Ishikawa (cell line): ENCODE data around the gene SLC25A42.
A peak's percentile ranks its signal among the peaks of the same experiment; 100 is the strongest.

ENCODE experiments used
- CEBPB ChIP-seq: IDR thresholded peaks from 2 replicates; pipeline ENCODE4 v1.6.1; 2012
- CREB1 ChIP-seq: IDR thresholded peaks from 2 replicates; pipeline ENCODE4 v1.6.1; 2012; ENCODE audit warnings: low read depth
- EGR1 ChIP-seq: IDR thresholded peaks from 2 replicates; pipeline ENCODE4 v1.6.1; 2012
- EP300 ChIP-seq: IDR thresholded peaks from 2 replicates; pipeline ENCODE4 v1.6.1; 2012; ENCODE audit warnings: borderline replicate concordance
- FOXM1 ChIP-seq: IDR thresholded peaks from 2 replicates; pipeline ENCODE4 v1.6.1; 2012; ENCODE audit warnings: low read depth, borderline replicate concordance
- NFIC ChIP-seq: IDR thresholded peaks from 2 replicates; pipeline ENCODE4 v1.6.1; 2012
- RAD21 ChIP-seq: IDR thresholded peaks from 2 replicates; pipeline ENCODE4 v1.6.1; 2012; ENCODE audit warnings: low read depth
- TAF1 ChIP-seq: IDR thresholded peaks from 2 replicates; pipeline ENCODE4 v1.6.1; 2012; ENCODE audit warnings: low read depth, mild to moderate bottlenecking
- TCF12 ChIP-seq: IDR thresholded peaks from 2 replicates; pipeline ENCODE4 v1.6.1; 2012; ENCODE audit warnings: low read depth
- TEAD4 ChIP-seq: IDR thresholded peaks from 2 replicates; pipeline ENCODE4 v1.6.1; 2012
- YY1 ChIP-seq: IDR thresholded peaks from 2 replicates; pipeline ENCODE4 v1.6.1; 2012; ENCODE audit warnings: low read depth
- ZBTB7A ChIP-seq: IDR thresholded peaks from 2 replicates; pipeline ENCODE4 v1.6.1; 2012; ENCODE audit warnings: low read depth
- TF ChIP-seq, protein P1 (sequence below): IDR thresholded peaks from 2 replicates; pipeline ENCODE4 v1.6.1; 2012; ENCODE audit warnings: low read depth, mild to moderate bottlenecking
- TF ChIP-seq, protein P2 (sequence below): IDR thresholded peaks from 2 replicates; pipeline ENCODE4 v1.6.1; 2012
- TF ChIP-seq, protein P3 (sequence below): IDR thresholded peaks from 2 replicates; pipeline ENCODE4 v1.6.1; 2012

Gene SLC25A42

DNA sequence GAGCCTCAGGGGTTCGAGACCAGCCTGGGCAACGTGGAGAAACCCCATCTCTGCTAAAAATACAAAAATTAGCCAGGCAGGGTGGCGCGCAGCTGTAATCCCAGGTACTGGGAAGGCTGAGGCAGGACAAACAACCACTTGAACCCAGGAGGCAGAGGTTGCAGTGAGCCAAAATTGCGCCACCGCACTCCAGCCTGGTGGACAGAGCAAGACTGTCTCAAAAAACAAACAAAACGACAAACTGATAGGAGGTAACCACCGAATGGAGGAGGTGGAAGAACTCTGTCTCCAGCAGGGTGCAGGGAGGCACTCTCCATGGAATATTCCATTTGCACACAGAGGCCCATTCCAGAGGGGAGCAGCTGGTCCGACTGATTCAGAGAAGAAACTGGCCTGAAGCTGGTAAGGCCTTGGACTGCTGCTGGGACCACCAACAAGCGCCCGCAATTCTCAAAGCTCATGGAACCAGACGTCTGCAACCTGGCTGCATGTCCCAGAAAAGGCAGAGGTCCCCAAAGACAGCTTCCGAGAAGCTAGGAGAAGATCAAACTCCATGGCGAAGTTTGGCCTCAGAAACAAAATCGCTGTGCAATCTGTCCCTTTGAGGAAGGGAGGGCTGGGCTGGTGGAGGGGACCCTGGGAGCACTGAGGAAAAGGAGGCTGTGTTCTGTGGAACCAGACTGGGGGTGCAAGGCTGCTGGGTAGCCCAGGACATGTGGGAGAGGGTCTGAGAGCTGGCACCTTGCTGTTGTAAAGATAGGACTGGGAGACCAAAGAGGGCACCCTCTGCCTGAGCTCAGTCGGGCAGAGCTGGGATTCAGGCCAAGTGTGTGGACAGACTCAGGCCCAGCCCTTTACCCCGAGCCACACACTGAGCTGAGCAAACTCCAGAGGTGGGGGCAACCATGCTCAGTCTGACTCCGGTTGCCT, 35.2 kb downstream of the SLC25A42 start:
- TF ChIP-seq FOXM1 = no peak
- TF ChIP-seq, protein P1, sequence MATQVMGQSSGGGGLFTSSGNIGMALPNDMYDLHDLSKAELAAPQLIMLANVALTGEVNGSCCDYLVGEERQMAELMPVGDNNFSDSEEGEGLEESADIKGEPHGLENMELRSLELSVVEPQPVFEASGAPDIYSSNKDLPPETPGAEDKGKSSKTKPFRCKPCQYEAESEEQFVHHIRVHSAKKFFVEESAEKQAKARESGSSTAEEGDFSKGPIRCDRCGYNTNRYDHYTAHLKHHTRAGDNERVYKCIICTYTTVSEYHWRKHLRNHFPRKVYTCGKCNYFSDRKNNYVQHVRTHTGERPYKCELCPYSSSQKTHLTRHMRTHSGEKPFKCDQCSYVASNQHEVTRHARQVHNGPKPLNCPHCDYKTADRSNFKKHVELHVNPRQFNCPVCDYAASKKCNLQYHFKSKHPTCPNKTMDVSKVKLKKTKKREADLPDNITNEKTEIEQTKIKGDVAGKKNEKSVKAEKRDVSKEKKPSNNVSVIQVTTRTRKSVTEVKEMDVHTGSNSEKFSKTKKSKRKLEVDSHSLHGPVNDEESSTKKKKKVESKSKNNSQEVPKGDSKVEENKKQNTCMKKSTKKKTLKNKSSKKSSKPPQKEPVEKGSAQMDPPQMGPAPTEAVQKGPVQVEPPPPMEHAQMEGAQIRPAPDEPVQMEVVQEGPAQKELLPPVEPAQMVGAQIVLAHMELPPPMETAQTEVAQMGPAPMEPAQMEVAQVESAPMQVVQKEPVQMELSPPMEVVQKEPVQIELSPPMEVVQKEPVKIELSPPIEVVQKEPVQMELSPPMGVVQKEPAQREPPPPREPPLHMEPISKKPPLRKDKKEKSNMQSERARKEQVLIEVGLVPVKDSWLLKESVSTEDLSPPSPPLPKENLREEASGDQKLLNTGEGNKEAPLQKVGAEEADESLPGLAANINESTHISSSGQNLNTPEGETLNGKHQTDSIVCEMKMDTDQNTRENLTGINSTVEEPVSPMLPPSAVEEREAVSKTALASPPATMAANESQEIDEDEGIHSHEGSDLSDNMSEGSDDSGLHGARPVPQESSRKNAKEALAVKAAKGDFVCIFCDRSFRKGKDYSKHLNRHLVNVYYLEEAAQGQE = no peak
- TF ChIP-seq RAD21 = no peak
- TF ChIP-seq, protein P2, sequence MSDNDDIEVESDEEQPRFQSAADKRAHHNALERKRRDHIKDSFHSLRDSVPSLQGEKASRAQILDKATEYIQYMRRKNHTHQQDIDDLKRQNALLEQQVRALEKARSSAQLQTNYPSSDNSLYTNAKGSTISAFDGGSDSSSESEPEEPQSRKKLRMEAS = no peak
- no peak for TF ChIP-seq CEBPB
- no peak for TF ChIP-seq TEAD4
- TF ChIP-seq EGR1 = no peak
- no peak for TF ChIP-seq CREB1
- TF ChIP-seq, protein P3, sequence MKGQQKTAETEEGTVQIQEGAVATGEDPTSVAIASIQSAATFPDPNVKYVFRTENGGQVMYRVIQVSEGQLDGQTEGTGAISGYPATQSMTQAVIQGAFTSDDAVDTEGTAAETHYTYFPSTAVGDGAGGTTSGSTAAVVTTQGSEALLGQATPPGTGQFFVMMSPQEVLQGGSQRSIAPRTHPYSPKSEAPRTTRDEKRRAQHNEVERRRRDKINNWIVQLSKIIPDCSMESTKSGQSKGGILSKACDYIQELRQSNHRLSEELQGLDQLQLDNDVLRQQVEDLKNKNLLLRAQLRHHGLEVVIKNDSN = no peak
- no peak for TF ChIP-seq YY1
- TF ChIP-seq ZBTB7A = no peak
- TF ChIP-seq EP300 = no peak
- no peak for TF ChIP-seq TCF12
- TF ChIP-seq NFIC = no peak
- TF ChIP-seq TAF1 = no peak

DNA sequence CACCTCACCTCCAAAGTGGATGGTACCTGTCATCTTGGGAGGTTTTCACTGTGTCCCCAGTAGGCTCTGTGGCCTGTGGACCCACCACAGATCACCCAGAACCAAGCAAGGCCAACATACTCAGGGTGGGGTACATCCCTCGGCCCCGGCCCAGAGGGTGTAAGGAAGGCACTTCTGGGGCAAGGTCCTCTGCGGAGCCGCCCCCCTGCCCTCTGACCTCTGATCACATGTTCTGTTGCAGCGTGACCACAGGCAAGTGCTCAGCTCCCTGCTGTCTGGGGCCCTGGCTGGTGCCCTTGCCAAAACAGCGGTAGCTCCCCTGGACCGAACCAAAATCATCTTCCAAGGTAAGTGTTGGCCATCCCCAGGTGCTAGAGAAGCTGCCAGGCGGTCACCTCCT, 37.7 kb downstream of the SLC25A42 start:
- TF ChIP-seq, protein P3 = no peak
- no peak for TF ChIP-seq FOXM1
- no peak for TF ChIP-seq TCF12
- TF ChIP-seq, protein P1 = no peak
- no peak for TF ChIP-seq CREB1
- no peak for TF ChIP-seq NFIC
- TF ChIP-seq YY1 = no peak
- TF ChIP-seq TEAD4 = no peak
- no peak for TF ChIP-seq TAF1
- TF ChIP-seq RAD21 = no peak
- TF ChIP-seq EGR1 = no peak
- TF ChIP-seq CEBPB = no peak
- TF ChIP-seq, protein P2 = no peak

DNA sequence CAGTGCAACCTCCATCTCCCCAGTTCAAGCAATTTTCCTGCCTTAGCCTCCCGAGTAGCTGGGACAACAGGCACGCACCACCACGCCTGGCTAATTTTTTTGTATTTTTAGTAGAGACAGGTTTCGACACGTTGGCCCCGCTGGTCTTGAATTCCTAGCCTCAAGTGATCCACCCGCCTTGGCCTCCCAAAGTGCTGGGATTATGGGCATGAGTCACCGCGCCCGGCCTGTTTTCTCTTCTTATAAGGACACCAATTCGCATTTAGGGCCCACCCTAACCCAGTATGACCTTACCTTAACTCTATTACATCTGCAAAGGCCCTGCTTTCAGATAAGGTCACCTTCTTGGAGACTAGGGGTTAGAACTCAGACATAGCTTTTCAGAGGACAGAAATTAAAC, 39.4 kb downstream of the SLC25A42 start:
- TF ChIP-seq CREB1 = no peak
- TF ChIP-seq, protein P2 = no peak
- TF ChIP-seq, protein P3 = no peak
- no peak for TF ChIP-seq RAD21
- TF ChIP-seq YY1 = no peak
- no peak for TF ChIP-seq EP300
- no peak for TF ChIP-seq TEAD4
- no peak for TF ChIP-seq TCF12
- TF ChIP-seq EGR1 = no peak
- TF ChIP-seq NFIC = no peak

DNA sequence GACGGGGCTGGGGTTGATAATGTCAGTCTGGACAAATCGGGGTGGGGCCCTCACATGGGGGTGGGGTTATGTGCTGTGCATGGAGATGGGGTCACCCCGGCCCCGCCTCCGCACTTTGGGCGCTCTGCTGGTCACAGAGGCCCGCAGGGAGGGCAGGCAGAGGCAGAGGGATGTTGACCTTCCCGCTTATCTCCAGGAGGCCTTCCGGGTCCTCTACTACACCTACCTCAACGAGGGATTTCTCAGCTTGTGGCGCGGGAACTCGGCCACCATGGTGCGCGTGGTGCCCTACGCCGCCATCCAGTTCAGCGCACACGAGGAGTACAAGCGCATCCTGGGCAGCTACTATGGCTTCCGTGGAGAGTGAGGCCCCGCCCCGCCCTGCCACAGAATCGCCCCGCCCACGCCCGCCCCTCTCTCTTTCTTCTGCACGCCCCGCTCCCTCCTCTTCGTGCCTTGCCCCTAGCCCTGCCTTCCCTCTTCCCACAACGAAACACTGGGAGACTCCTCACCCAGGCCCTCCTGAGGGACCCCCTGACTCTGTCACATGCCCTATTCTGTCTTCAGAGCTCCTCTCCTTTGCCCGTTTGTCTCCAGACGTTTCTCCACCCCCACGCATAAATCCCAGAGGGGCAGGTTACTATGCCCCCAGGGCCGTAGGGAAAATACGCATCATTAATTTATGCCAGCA, 41.7 kb downstream of the SLC25A42 start:
- TF ChIP-seq TEAD4 (no peak), YY1 (peak; percentile 81), NFIC (no peak), FOXM1 (no peak), TAF1 (no peak; the same call in 1 of the 2 replicates), TCF12 (no peak), RAD21 (no peak), ZBTB7A (peak; percentile 69; the same call in 1 of the 2 replicates)
- TF ChIP-seq, protein P2 = peak; percentile 94
- TF ChIP-seq, protein P3 = no peak
- TF ChIP-seq, protein P1 = no peak
